Vagina (tissue), 2 donors: ENCODE data around the gene NFASC.

Source experiments
- CTCF ChIP-seq, 3 experiments: fragments of 450-650 bp in 2 of 3; fragments of 200-600 bp in 1 of 3; sonication (generic) in 1 of 3; IDR thresholded peaks; one replicate each; pipeline ENCODE4 v1.5.1; 2017 to 2019; ENCODE audit warnings: antibody characterized with exemption in 3 of 3, mild to moderate bottlenecking in 2 of 3, moderate library complexity in 2 of 3
- POLR2A ChIP-seq, 2 donors: fragments of 450-650 bp; IDR thresholded peaks; one replicate each; pipeline ENCODE4 v1.6.1; 2017; ENCODE audit warnings: antibody characterized with exemption in 2 of 2, mild to moderate bottlenecking in 2 of 2, moderate library complexity in 2 of 2

- no peak for TF ChIP-seq POLR2A (IDR thresholded peaks at IDR 0.05)
- TF ChIP-seq CTCF (IDR thresholded peaks at IDR 0.05): no peak
Observed at GRCh38 chr1:204974327-204974726, 103.7 kb downstream of the NFASC start.
